GM12874 (cell line): Measurements from ENCODE around the gene C1orf116.

Source experiments
- TF ChIP-seq, protein P1 (sequence below): IDR thresholded peaks from 2 replicates; pipeline ENCODE4 v1.5.1; 2011; ENCODE audit warnings: low read depth, mild to moderate bottlenecking, control low read depth, low read length, moderate library complexity; ENCODE audit not compliant: insufficient read depth

The C1orf116 gene

DNA sequence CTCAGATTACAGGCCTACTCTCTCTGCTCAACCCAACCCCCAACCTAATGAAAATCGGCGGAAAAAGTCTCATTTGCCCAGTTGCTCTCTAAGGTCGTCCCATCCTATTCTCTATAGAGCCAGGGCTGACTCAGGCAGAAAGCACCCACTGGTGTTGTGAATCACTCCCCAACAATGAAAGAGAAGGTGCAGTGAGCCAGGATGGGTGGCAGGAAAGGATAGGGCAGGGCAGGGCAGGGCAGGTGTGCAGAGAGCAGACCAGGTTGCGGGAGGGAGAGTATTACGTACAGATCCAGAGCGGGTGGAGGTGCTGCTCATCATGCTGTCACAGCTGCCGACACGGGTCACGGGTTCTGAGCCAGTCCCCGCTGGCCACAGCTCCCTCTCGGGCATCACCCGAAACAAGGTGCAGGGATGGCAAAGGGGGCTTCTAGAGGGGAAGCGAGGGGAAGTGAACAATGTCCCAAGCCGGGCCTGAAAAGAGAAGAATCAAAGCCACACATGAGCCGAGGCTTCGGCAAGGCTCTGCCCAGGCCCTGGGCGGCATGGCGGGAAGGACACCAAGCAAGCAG lies 5.3 kb downstream of the C1orf116 start:
- TF ChIP-seq, protein P1, sequence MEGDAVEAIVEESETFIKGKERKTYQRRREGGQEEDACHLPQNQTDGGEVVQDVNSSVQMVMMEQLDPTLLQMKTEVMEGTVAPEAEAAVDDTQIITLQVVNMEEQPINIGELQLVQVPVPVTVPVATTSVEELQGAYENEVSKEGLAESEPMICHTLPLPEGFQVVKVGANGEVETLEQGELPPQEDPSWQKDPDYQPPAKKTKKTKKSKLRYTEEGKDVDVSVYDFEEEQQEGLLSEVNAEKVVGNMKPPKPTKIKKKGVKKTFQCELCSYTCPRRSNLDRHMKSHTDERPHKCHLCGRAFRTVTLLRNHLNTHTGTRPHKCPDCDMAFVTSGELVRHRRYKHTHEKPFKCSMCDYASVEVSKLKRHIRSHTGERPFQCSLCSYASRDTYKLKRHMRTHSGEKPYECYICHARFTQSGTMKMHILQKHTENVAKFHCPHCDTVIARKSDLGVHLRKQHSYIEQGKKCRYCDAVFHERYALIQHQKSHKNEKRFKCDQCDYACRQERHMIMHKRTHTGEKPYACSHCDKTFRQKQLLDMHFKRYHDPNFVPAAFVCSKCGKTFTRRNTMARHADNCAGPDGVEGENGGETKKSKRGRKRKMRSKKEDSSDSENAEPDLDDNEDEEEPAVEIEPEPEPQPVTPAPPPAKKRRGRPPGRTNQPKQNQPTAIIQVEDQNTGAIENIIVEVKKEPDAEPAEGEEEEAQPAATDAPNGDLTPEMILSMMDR = no peak

DNA sequence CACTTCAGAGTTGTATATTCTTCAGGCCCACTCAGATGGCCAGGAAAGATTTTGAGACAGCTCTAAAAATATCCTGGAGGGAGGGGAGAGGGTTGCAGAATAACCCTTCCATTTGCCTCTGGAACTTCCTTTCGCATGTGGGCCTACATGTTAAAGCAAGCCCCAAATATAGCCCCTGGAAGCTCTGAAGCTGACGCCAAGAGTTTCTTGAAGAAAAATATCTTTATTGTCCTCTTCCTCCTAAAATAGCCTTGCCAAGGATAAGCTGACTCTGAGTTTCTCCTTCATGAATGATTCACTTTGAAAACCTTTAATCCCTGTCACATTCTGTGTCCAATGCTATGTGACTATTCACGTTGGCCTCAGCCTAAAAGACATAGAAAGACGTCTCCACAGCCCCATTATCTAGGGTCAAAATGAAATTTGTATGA lies 6.4 kb downstream of the C1orf116 start:
- TF ChIP-seq, protein P1 = no peak

DNA sequence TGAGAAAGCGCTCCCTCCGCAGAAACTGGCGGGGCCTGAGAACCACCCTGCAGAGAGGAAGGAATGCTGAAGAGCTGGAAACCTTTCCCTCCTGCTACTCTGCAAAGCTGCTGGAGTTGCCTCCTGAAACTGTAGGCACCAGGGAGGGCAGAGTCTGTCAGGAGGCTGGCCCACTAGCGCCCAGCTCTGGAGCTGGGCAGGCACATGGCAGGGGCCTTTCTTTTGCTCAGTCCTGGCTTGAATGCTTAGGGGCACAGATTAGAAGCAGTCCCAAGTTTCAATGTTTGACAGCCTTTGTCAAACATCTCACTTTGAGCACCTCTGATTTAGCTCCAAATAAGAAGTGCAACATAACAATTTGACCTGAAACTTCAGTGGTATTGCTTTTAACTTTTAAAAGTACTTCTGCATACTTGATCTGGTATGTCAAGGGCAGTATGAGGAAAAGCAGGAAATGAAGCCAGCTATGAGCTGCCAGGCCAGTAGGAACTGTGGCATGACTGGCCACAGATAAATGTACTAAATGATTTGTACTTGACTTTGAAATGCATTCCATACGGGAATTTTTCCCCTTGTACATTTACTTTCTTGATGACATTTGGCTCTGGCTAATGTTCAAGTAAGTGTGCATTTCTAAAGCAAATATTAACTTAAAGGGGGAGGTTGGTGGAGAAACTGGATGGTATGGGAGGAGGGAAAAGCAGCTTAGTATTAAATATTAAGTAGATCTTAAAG lies 7.2 kb downstream of the C1orf116 start:
- TF ChIP-seq, protein P1 = no peak

DNA sequence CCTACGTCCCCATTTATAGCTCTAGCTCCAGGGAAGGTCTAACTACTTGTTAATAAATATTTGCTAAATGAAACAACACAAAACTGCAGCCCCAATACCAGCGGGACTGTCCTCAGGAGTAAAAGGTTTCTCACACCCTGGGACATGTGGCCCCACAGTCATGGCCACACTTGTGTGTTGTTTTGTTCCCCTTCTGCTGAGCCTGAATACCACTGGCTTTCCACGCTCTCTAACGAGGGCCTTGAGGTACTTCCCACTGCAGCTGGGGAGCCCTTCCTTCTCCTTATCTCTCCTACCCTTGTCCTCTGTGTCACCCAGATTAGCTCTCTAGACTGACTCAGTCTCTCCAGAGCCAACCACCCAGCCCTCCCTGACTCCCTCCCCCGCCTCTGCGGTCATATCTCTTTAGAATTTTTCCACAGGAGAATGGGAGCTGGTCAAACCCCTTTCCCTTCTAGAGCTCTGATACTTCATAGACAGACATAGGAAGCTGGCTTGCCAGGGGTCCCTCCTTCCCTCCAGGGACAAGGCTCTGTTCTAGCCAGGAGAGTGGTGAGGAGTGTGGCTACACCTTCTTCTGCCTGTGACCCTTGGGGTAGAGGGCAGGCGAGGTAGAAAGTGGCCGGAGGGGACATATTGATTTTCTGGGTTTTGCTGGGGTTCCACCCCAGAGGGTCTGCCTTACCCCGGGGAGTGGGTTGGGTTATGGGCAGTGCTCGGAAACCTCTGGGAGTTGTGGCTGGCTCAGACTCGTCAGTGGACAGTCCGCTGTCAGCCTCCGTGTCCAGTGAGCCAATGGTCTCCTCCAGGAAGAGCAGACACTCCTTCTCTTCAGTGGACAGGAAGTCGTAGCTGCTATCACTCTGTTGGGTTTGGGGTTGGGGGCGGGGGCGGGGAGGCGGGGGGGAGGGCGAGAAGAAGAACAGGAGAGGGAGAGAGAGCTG lies 8.1 kb downstream of the C1orf116 start:
- TF ChIP-seq, protein P1 = no peak

DNA sequence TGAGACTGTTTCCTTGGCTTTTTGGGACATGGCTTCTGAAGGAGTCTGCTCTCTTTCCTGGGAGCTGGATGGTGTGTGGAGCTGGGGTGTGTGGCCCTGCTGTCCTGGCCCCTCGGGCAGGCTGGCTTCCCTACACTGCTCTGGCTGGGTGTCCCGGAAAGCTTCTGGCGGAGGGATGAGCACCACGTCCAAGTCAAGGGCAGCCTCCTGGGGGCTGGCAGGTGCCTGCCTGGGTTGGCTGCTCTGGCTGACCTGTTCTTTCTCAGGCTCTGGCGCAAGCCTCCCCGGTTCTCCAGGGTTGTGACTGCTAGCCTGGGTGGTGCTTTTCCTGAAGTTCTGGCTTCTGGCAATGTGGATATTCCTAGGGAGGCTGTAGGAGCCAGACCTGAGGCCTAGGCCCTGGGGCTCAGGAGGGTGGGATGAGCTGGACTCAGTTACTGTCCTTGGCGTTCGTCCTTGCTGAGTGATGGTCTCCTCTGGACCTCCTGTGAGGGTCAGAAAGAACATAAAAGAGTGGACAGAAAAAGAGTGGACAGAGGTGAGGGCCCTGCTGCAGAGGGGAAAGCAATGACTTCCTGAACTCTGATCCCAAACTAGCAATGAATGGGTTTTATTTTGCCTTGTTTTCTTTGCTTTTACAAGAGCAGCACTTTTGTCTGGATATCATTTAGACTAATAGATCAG lies 9.4 kb downstream of the C1orf116 start:
- TF ChIP-seq, protein P1 = no peak

DNA sequence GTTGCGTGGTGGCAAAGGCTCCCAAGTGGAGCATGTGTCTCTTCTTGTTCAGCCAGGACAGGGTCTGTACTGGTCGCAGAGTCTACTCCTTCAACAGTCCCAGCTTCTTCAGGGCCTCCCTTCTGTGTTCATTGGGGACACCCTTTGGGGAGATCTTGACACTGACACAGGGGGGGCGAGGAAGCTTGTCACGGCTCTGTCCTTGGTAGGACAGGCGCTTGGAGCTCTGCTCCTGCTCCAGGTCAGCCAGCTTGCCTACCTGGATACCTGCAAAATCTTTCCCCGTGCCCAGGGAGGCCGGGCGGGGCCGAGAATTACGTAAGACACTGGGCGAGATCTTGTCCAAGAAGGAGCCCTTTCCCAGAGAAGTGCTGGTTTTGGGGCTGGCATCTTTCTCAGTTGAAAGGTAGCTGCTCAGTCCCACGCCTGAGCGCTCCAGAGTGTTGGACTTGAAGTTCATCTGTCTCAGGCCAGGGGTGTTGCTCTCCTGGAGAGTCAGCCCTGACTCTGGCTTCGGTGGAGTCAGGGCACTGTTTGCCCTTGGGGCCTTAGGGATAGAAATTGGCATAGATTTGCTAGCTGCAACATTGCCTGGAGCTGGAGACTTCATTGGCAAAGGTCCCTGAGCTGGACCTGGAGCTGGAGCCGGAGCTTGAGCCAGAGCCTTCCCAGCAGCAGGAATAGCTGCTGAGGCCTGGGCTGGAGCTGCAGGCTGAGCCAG lies 10.5 kb downstream of the C1orf116 start:
- TF ChIP-seq, protein P1 = no peak
